Fibroblast of lung (primary cell): Measurements from ENCODE around the gene KIF3A. TPM values are rescaled to one million over a fixed set of nuclear protein-coding genes. Genes with fewer than 3 reads are reported as not detected.

ENCODE experiments used
- DNase-seq, 2 donors: peaks; one replicate each; pipeline versions ENCODE4 v3.0.0 to v3.0.0-alpha.2; 2010; ENCODE audit warnings: low read depth in 2 of 2
- H2AFZ ChIP-seq: 2 replicates; pipeline ENCODE4 v1.5.1; 2012; ENCODE audit warnings: low read length, control low read depth, inconsistent platforms
- H3K27ac ChIP-seq: 2 replicates; pipeline ENCODE4 v1.5.1; 2011; ENCODE audit warnings: low read length, control low read depth; ENCODE audit not compliant: insufficient read depth
- H3K27me3 ChIP-seq: 2 replicates; pipeline ENCODE4 v1.5.1; 2011; ENCODE audit warnings: mild to moderate bottlenecking, low read length; ENCODE audit not compliant: control insufficient read depth, insufficient read depth
- H3K36me3 ChIP-seq: 2 replicates; pipeline ENCODE4 v1.5.1; 2011; ENCODE audit warnings: low read length; ENCODE audit not compliant: control insufficient read depth, insufficient read depth
- H3K4me1 ChIP-seq: 2 replicates; pipeline ENCODE4 v1.5.1; 2011; ENCODE audit warnings: low read length; ENCODE audit not compliant: control insufficient read depth, insufficient read depth; ENCODE audit errors: extremely low read depth
- H3K4me2 ChIP-seq: 2 replicates; pipeline ENCODE4 v1.5.1; 2011; ENCODE audit warnings: low read length, control low read depth; ENCODE audit not compliant: insufficient read depth; ENCODE audit errors: extremely low read depth
- H3K4me3 ChIP-seq, 4 experiments: fragments of 200-600 bp in 1 of 4; sonication (generic) in 1 of 4; replicated peaks in 1 of 4; 2 replicates each; pipeline ENCODE4 v1.5.1; 2011 to 2016; ENCODE audit warnings: low read length in 4 of 4, low read depth in 3 of 4, mild to moderate bottlenecking in 3 of 4, control low read depth in 2 of 4, inconsistent platforms in 1 of 4, mixed read lengths in 1 of 4; ENCODE audit not compliant: insufficient read depth in 1 of 4; ENCODE audit errors: control extremely low read depth in 1 of 4
- H3K79me2 ChIP-seq: 2 replicates; pipeline ENCODE4 v1.5.1; 2012; ENCODE audit warnings: mild to moderate bottlenecking, low read length, inconsistent platforms; ENCODE audit not compliant: control insufficient read depth, insufficient read depth
- H3K9ac ChIP-seq: 2 replicates; pipeline ENCODE4 v1.5.1; 2011; ENCODE audit warnings: mild to moderate bottlenecking, low read length, control low read depth; ENCODE audit not compliant: insufficient read depth
- H3K9me3 ChIP-seq: 2 replicates; pipeline ENCODE4 v1.5.1; 2012; ENCODE audit warnings: low read depth, low read length; ENCODE audit not compliant: control insufficient read depth, insufficient read depth
- H4K20me1 ChIP-seq: 2 replicates; pipeline ENCODE4 v1.5.1; 2011; ENCODE audit warnings: low read length; ENCODE audit not compliant: control insufficient read depth, insufficient read depth; ENCODE audit errors: extremely low read depth
- EZH2 ChIP-seq: IDR thresholded peaks from 2 replicates; pipeline ENCODE4 v1.5.1; 2012; ENCODE audit warnings: low read length, control low read depth, mild to moderate bottlenecking; ENCODE audit errors: missing control alignments
- polyA plus RNA-seq, 2 donors: library from polyadenylated mRNA; depleted of rRNA in 1 of 2; stranded (reverse) in 1 of 2; unstranded in 1 of 2; fragments of >200 nt; gene quantifications; 2 replicates each; pipeline ENCODE4 v1.2.1, GENCODE V29; 2011 to 2012; ENCODE audit warnings: missing spikeins in 1 of 2
- total RNA-seq: library from RNA; depleted of rRNA; stranded (reverse); fragments of >200 nt; gene quantifications from 2 replicates; pipeline ENCODE4 v1.2.1, GENCODE V29; 2014
- TF ChIP-seq, protein P1 (sequence below), 2 donors: IDR thresholded peaks in 1 of 2; conservative IDR thresholded peaks in 1 of 2; 1 replicate in 1 of 2; 2 replicates in 1 of 2; pipeline ENCODE4 v1.5.1; 2011 to 2012; ENCODE audit warnings: low read length in 2 of 2, control low read depth in 1 of 2, inconsistent platforms in 1 of 2, low read depth in 1 of 2, mild to moderate bottlenecking in 1 of 2

KIF3A gene
- total and polyA plus RNA-seq, 2 donors (not counting 1 experiment from before 2014, with no cell fraction given): 8.8 to 11.2 TPM

GRCh38 chr5:132778129-132778528, 40.8 kb upstream of the KIF3A start:
- Histone ChIP-seq H3K9ac (no peak overlapping the region), H4K20me1 (no peaks in the 10 kb centered on the region), H3K4me1 (peaks cover 18% of the 10 kb centered on the region), H3K9me3 (no peaks in the 10 kb centered on the region), H3K27me3 (no peaks in the 10 kb centered on the region), H3K36me3 (no peaks in the 10 kb centered on the region), H2AFZ (peak overlapping the region; percentile 97), H3K4me3 (peak overlapping the region; percentile 69 to 78 (median 72)), H3K27ac (peak overlapping the region; percentile 63), H3K79me2 (peaks cover 28% of the 10 kb centered on the region), H3K4me2 (peak overlapping the region; percentile 81)
- DNase-seq: no peak
- TF ChIP-seq EZH2: no peak
- TF ChIP-seq, protein P1, sequence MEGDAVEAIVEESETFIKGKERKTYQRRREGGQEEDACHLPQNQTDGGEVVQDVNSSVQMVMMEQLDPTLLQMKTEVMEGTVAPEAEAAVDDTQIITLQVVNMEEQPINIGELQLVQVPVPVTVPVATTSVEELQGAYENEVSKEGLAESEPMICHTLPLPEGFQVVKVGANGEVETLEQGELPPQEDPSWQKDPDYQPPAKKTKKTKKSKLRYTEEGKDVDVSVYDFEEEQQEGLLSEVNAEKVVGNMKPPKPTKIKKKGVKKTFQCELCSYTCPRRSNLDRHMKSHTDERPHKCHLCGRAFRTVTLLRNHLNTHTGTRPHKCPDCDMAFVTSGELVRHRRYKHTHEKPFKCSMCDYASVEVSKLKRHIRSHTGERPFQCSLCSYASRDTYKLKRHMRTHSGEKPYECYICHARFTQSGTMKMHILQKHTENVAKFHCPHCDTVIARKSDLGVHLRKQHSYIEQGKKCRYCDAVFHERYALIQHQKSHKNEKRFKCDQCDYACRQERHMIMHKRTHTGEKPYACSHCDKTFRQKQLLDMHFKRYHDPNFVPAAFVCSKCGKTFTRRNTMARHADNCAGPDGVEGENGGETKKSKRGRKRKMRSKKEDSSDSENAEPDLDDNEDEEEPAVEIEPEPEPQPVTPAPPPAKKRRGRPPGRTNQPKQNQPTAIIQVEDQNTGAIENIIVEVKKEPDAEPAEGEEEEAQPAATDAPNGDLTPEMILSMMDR (conservative IDR thresholded peaks at IDR 0.05 in 1 of 2, IDR thresholded peaks at IDR 0.05 in 1 of 2; ENCODE audit: low read depth in 1 of 2, low read length in 2 of 2): no peak

DNA sequence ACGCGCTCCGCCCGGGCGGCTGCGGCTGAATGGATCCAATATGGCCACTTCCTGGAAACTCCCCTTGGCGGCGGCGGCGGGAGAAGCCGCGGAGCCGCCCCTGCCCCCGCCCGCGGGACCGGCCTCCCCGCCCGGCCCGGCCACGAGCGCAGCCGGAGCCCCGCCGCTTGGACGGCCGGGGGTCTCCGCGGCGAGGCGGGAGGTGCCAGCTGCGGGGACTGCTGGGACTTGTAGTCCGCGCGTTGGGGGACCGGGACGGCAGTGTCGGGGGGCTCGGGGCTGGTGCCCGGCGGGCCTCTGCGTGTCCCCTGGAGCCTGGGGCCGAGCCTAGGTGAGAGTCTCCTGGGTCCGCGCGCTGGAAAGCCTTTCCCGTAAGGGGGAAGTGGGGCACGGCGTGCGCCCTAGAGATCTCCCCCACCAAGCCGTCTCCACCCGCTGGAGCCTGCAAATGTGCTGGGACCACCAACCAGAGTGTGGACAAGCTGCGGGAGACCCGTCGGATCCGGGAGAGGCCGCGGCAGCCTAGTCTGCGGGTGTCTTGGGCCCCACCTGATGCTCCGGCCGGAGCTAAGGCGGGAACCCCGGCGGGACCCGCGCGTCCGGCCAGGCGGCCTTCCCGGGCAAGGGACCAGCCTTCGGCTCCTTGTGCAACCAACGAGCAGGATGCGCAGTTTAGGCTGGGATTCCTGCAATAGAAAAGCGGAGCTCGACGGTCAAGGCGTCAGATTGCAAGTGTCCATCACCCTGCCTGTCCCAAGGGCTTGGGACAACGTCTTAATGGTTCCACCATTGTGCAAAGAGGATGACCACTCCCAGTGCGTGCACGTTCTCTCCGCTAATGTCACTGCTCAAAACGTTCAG, 40.1 kb upstream of the KIF3A start, which contains the start of gene SEPTIN8:
SEPTIN8 (minus strand) TSS at position 31 of the 861 bp plus-strand sequence. CDS start 102 bp downstream, outside the sequence.
- Histone ChIP-seq H3K4me3 (peak within 1 kb of the TSS; percentile 69 to 78 (median 72)), H3K9ac (peak within 1 kb of the TSS; percentile 69), H3K27ac (peak within 1 kb of the TSS; percentile 63), H3K27me3 (no peaks in the 10 kb centered on the region), H3K4me1 (peaks cover 18% of the 10 kb centered on the region), H3K9me3 (no peaks in the 10 kb centered on the region), H3K79me2 (peaks cover 32% of the 10 kb centered on the region), H3K4me2 (peak within 1 kb of the TSS; percentile 86), H4K20me1 (no peaks in the 10 kb centered on the region), H3K36me3 (no peaks in the 10 kb centered on the region), H2AFZ (peak within 1 kb of the TSS; percentile 97)
- TF ChIP-seq, protein P1 (conservative IDR thresholded peaks at IDR 0.05 in 1 of 2, IDR thresholded peaks at IDR 0.05 in 1 of 2; ENCODE audit: low read depth in 1 of 2, low read length in 2 of 2): no peak
- no peak for TF ChIP-seq EZH2
- peak; percentile 40 for DNase-seq

DNA sequence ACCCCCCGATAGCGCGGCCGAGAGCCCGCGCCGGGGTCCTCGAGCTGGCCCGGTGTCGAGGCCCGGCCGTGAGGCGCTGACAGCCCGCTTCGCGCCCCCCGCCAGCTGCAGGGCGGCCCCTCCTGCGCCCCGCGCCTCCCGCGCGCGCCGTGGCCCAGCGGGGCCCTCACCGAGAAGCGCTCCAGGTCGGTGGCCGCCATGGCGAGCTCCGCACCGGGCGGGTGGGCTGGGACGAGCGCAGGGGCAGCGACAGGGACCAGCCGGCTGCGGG, 39.5 kb upstream of the KIF3A start:
- Histone ChIP-seq H3K79me2 (peaks cover 34% of the 10 kb centered on the region), H3K27me3 (no peaks in the 10 kb centered on the region), H2AFZ (no peak overlapping the region), H3K4me3 (peak overlapping the region in 3 of 4 experiments; percentile 69 to 78 (median 73)), H3K9me3 (no peaks in the 10 kb centered on the region), H3K4me1 (peaks cover 18% of the 10 kb centered on the region), H3K4me2 (peak overlapping the region; percentile 86), H3K36me3 (no peaks in the 10 kb centered on the region), H3K27ac (peak overlapping the region; percentile 29), H4K20me1 (no peaks in the 10 kb centered on the region), H3K9ac (peak overlapping the region; percentile 69)
- DNase-seq: no peak
- no peak for TF ChIP-seq EZH2
- TF ChIP-seq, protein P1 (conservative IDR thresholded peaks at IDR 0.05 in 1 of 2, IDR thresholded peaks at IDR 0.05 in 1 of 2; ENCODE audit: low read depth in 1 of 2, low read length in 2 of 2): no peak
